ENCODE measurements around the gene MTRF1.

MTRF1 gene, protein sequence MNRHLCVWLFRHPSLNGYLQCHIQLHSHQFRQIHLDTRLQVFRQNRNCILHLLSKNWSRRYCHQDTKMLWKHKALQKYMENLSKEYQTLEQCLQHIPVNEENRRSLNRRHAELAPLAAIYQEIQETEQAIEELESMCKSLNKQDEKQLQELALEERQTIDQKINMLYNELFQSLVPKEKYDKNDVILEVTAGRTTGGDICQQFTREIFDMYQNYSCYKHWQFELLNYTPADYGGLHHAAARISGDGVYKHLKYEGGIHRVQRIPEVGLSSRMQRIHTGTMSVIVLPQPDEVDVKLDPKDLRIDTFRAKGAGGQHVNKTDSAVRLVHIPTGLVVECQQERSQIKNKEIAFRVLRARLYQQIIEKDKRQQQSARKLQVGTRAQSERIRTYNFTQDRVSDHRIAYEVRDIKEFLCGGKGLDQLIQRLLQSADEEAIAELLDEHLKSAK

DNA sequence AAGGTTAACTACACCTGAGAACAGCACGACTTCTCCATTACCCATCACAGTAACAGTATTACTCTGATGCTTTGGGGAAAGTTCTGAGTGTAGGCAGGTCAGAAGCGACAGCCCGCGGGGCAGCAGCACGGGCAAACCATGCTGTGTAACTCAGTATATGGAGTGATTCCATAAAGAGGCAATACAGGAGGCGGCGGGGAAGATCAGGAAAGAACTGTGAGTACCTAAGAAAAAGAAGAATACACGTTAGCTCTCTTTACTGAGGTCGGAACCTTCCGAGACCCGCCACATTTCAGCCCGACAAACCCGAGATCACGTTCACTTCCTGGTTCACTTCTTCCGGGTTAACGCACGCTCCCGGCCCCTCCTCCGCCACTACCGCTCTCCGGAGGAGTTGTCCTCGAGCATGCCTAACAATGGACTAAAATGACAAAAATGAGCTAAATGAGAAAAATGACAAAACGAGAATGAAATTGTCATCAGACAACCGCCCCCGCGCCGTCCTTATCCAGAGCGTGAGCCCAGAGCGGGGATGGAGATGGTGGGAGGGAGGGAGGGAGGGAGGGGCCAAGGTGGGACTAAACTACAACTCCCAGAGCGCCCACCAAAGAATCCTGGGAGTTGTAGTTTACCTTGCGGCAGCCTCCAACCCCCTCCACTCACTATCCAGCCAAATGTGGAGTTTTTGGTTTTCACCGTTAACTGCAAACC is at the start of gene MTRF1:
TSS of gene MTRF1 (minus strand) at position 316 of the 711 bp plus-strand sequence. CDS start 2,669 bp downstream, outside the sequence.
- peak; percentile 85 for DNase-seq

DNA sequence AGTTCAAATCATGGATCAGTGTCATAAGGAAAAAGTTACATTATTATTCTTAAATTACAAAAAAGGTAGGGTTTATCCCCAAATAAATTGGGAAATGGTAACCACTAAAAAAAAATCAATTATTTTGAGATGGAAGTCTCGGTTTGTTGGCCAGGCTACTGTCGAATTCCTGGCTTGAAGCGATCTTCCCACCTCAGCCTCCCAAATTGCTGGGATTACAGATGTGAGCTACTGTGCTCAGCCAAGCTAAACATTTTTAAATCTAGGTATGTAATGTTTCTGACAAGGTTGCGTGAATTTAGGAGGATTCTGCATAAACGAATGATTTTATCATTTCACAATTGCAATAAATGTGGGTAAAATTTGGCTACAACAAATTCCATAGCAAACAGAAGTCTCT is 49.7 kb upstream of the MTRF1 start:
- DNase-seq: no peak

- peak; percentile 14 for DNase-seq
These were observed 48.8 kb upstream of the MTRF1 start for GRCh38 chr13:41312176-41312500.

- peak; percentile 64 for DNase-seq
These were observed 48.2 kb upstream of the MTRF1 start for GRCh38 chr13:41311406-41312175.

DNA sequence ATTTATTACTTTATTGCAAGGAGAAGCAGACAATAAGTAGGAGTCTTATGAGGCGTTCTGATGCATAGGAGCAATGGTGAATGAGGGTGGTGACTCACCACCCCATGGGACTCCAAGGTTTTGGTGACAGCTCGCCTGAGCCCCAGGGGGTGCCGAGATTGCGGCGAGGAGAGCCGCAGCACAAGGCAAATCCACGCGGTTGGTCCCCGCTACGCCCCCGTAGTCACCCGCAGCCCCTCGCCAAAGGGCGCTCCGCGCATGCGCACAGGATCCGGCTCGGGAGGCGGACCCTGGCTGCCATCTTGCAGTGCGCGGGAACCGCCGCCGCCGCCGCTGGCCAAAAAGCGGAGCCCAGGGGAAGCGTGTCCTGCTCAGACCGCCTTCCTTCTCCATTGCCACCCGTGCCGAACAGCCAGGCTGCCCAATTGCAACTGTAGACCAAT is 47.6 kb upstream of the MTRF1 start, which contains the start of gene NAA16:
TSS of gene NAA16 (plus strand) at position 305 of the 443 bp plus-strand sequence. CDS start 262 bp downstream, outside the sequence.
- DNase-seq: peak; percentile 97

- DNase-seq: no peak
These were observed 44.7 kb upstream of the MTRF1 start for GRCh38 chr13:41307884-41308640.

DNA sequence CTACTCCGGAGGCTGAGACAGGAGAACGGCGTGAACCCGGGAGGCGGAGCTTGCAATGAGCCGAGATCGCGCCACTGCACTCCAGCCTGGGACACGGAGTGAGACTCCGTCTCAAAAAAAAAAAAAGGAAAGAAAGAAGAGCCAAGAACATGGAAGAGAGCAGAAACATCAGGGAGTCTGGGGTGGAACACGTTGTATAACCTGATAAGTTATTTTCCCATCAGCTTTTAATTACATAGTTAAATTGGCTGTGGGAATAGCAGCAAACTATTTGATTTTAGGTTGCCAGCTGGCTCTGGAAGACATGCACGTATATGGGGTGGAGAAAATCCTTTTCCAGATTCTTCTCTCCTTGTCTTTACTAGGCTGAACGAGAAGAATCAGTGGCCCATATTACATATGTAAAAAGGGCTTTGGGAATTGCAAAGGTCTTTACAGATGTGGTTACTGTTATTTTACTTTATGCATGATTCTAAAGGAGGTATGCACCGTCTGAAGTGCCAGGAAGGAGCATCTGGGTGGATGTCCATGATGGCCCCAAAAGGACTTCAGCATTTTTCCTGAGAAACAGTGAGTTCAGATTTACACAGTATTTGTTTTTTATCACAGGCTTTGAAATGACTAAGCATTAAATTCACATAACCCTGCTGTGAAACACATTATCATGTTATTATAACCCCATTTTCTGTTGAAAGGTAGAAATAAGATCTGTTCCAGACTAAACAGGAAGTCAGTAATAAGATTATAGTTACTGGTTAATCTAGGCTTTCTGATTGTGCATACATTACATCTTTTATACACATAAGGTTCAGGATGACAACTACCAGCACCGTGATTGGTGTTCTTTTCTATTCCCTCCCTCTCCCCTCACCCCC is 43.1 kb upstream of the MTRF1 start:
- DNase-seq: no peak

DNA sequence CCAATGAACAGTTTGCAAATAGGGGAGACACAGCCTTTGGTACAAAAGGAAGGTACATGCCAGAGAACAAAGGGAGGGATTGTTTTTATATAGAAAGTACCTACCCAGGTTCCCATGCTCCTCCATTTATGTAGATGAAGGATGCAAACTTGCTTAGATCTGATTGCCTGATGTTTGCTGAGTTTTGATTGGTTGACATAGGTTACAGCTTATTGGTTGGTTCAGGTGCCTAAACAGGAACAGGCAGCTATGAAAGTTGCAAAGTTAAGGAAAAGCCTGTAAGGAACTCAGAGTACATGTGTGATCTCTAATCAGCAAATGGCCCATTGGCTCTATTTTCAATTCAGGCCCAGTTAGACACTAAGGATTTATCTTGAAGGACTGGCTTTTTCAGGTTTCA is 41.2 kb upstream of the MTRF1 start:
- DNase-seq: no peak

GRCh38 chr13:41302743-41303142 is 39.4 kb upstream of the MTRF1 start:
- no peak for DNase-seq

GRCh38 chr13:41299316-41300094 is 36.1 kb upstream of the MTRF1 start:
- no peak for DNase-seq

DNA sequence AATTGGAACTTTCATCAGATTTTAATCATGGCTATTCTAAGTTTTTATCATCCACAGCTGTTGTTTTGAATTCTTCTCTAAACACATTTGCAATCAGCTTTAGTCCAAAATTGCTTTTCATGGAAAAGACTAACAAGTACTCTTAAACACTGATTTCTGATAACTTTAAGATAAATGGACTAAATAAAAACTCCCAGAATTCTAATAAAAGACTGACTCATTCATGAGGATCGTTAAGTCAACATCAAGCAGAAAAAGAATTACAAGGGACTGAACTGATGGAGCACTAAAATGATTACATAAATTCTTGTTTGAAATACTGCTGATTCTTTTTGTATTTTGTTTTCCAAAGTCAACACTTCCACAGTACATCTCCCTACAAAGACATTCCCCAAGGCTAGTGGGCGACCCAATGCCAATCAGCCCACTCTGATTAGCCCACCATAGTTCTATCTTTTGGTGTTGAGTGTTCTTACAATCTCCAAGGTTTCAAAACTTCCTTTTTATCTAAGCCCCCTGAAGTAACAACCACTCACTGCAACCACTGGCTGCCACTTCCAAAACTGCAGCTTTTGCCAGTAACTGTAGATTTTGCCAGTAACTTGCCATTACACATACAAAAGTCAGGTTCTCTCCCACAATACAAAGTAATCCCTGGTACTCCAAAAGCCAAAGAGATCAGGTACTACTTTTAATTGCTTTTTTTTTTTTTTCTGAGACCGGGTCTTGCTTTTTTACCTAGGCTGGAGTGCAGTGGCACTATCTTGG is 33.7 kb upstream of the MTRF1 start:
- DNase-seq: no peak

DNA sequence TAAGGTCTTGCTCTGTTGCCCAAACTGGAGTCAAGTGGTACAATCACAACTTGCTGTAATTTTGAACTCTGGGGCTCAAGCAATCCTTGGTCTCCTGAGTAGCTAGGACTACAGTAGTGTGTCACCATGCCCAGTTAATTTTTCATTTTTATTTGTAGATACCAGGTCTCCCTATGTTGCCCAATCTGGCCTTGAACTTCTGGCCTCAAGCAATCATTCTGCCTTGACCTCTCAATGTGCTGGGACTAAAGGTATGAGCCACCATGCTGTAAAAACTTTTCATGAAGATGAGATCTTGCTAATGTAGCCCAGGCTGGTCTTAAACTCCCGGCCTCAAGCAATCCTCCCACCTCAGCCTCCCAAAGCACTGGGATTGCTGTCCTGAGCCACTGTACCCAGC is 32.6 kb upstream of the MTRF1 start:
- no peak for DNase-seq

DNA sequence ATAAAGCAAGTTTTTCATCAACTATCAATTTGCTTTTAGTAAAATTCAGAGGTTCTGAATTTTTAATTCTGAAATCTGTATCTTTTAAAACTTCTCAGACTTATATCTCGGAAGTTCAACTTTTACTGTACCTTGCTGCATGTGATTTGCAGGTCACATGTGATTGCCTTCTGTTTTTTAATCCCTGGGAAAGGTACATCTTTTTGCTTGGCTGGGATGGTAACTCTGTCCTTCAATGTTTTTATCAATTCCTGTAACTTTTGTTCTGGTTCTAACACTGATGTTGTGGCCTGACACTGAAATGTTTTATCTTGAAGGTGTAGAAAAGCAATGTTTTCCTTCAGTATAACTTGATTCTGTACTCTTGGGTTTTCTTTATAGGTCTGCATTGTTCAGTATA is 31.5 kb upstream of the MTRF1 start:
- DNase-seq: no peak

DNA sequence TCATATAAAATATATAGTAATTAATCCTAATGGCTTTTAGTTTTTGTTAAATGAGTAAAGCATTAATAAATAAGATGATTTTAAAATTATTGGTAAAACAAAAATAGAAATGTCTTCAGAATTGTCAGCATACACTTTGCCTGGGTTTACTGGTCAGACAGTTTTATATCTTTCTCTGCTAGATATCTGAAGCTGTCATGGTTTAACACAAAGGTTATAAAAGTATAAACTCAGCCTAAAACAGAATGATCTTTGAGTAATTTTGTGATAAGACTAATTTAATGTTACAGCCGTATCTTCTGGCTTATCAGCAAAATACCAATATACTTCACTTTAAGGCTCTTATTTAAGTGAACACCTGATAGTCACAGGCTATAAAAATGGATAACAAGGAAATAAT is 29.9 kb upstream of the MTRF1 start:
- no peak for DNase-seq

DNA sequence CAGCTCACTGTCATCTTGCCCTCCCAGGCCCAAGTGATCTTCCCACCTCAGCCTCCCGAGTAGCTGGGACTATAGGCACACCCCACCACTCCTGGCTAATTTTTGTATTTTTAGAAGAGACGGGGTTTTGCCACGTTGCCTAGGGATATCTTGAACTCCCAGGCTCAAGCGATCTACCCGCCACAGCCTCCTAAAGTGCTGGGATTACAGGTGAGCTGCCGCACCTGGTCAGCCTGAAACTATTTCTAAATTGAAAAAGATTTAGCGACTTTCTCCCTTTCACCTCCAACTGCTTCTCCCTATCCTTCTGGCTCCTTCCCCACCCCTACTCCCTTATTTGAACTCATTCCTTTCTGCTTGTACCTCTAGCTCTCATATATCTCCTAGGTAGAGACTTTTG is 27.9 kb upstream of the MTRF1 start:
- no peak for DNase-seq

GRCh38 chr13:41289463-41289881 is 26.1 kb upstream of the MTRF1 start:
- no peak for DNase-seq

GRCh38 chr13:41286370-41286769 is 23.0 kb upstream of the MTRF1 start:
- DNase-seq: no peak

DNA sequence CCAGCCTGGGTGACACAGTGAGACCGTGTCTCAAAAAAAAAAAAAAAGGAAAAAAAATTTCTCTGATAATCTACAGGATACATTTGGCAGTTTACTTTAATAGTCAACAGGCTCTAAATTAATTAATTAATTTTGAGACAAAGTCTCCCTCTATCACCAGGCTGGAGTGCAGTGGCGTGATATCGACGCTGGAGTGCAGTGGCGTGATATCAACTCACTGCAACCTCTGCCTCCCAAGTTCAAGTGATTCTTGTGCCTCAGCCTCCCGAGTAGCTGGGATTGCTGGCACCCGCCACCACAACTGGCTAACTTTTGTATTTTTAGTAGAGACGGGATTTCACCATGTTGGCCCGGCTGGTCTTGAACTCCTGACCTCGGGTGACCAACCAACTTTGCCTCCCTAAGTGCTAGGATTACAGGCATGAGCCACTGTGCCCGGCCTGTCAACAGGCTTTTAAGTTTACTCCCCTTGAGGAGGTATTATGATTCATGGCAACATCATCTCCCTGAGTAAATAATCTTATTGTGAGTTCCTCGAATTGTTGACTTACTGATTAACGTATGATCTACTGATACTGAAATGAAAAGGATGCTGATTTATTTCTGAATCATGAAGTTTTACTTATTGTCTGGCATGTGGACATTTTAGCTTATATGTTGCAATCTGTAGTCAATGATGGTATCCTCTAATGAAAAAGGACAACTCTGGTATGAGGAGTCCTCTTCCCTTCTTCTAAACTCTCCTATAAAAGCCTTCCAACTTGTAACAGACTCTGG is 21.3 kb upstream of the MTRF1 start:
- no peak for DNase-seq

DNA sequence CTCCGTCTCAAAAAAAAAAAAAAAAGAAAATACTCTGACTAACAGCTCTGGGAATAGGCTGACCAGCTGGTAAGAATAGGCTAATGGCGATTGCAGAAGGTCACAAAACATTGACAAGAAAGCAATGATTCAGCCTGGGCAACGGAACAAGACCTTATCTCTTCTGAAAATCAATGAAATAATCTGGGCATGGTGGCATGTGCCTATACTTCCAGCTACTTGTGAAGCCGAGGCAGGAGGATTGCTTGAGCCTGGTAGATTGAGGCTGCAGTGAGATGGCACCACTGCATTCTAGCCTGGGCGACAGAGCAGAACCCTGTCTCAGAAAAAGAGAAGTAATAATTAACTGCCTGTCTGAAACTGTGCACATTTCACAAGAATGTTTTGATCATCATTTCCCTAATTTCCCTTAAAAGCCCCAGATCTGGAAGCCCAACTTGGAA is 18.8 kb upstream of the MTRF1 start:
- no peak for DNase-seq
